Ectodermal cell (in vitro differentiated cells): Measurements from ENCODE around the gene ZNF593OS. TPM values are rescaled to one million over a fixed set of nuclear protein-coding genes. Genes with fewer than 3 reads are reported as not detected.
A peak's percentile ranks its signal among the peaks of the same experiment; 100 is the strongest.

ENCODE experiments used
- H3K27ac ChIP-seq: 2 replicates; pipeline ENCODE4 v1.7.0; 2013; ENCODE audit warnings: mild to moderate bottlenecking, low read depth, low read length; ENCODE audit not compliant: insufficient read depth, poor library complexity, severe bottlenecking
- H3K27me3 ChIP-seq: 2 replicates; pipeline ENCODE4 v1.7.0; 2013; ENCODE audit warnings: mild to moderate bottlenecking, low read length; ENCODE audit not compliant: insufficient read depth, control insufficient read depth, poor library complexity, severe bottlenecking
- H3K36me3 ChIP-seq: one replicate; pipeline ENCODE4 v1.7.0; 2013; ENCODE audit warnings: low read length; ENCODE audit not compliant: control insufficient read depth, insufficient read depth
- H3K4me1 ChIP-seq: one replicate; pipeline ENCODE4 v1.7.0; 2013; ENCODE audit warnings: low read length; ENCODE audit not compliant: control insufficient read depth, insufficient read depth
- H3K4me3 ChIP-seq: 2 replicates; pipeline ENCODE4 v1.7.0; 2013; ENCODE audit warnings: low read depth, low read length, control low read depth; ENCODE audit not compliant: insufficient read depth
- H3K9me3 ChIP-seq: 2 replicates; pipeline ENCODE4 v1.7.0; 2013; ENCODE audit warnings: mild to moderate bottlenecking, low read length, moderate library complexity; ENCODE audit not compliant: control insufficient read depth
- WGBS, 2 experiments: methylation state at CpG; one replicate each; pipeline ENCODE4 v1.1.7; 2013; ENCODE audit warnings: missing lambda C conversion rate in 2 of 2; 5-methylcytosine and 5-hydroxymethylcytosine counted together
- polyA plus RNA-seq, 4 experiments: library from polyadenylated mRNA; stranded (reverse); fragments of 50-300 nt; gene quantifications; one replicate each; pipeline ENCODE4 v1.2.3, GENCODE V29; 2013

The ZNF593OS gene
- polyA plus RNA-seq (2013, experiment 1 of 4), result 7.4 TPM
- 10.7 TPM for polyA plus RNA-seq (2013, experiment 2 of 4)
- polyA plus RNA-seq (2013, experiment 3 of 4), result 5.2 TPM
- 8.1 TPM for polyA plus RNA-seq (2013, experiment 4 of 4)

- H3K27ac ChIP-seq, result no peak within 1 kb of the TSS
- WGBS, 2 experiments, result 88 to 90% methylated on average over 34 of the region's 34 CpGs
- H3K27me3 ChIP-seq, result peaks cover 3% of the 10 kb centered on the region
- H3K4me1 ChIP-seq, result peaks cover 35% of the 10 kb centered on the region
- H3K9me3 ChIP-seq, result no peaks in the 10 kb centered on the region
- H3K4me3 ChIP-seq, result peak within 1 kb of the TSS; percentile 83
- H3K36me3 ChIP-seq, result no peaks in the 10 kb centered on the region
Measured at GRCh38 chr1:26171084-26172072, at the start of gene ZNF593OS. ZNF593OS (minus strand) TSS chr1:26171832; CDS start chr1:26171661, 171 bp downstream.

- no peaks in the 10 kb centered on the region for H3K4me1 ChIP-seq
- no peak overlapping the region for H3K27ac ChIP-seq
- 88 to 92% methylated on average over 2 of the region's 2 CpGs for WGBS, 2 experiments
- no peak overlapping the region for H3K4me3 ChIP-seq
- H3K27me3 ChIP-seq, result peaks cover 35% of the 10 kb centered on the region
- H3K36me3 ChIP-seq, result no peaks in the 10 kb centered on the region
- no peaks in the 10 kb centered on the region for H3K9me3 ChIP-seq
Measured at GRCh38 chr1:26221094-26221493, 49.5 kb upstream of the ZNF593OS start.

GRCh38 chr1:26220199-26220912 is 48.7 kb upstream of the ZNF593OS start:
- Histone ChIP-seq H3K4me3 (no peak overlapping the region), H3K36me3 (no peaks in the 10 kb centered on the region), H3K27me3 (peaks cover 27% of the 10 kb centered on the region), H3K4me1 (no peaks in the 10 kb centered on the region), H3K9me3 (no peaks in the 10 kb centered on the region), H3K27ac (no peak overlapping the region)
- 76 to 82% methylated on average over 27 of the region's 27 CpGs for WGBS, 2 experiments

GRCh38 chr1:26218906-26219494 is 47.4 kb upstream of the ZNF593OS start:
- Histone ChIP-seq H3K27ac (no peak overlapping the region), H3K4me1 (no peaks in the 10 kb centered on the region), H3K27me3 (peaks cover 14% of the 10 kb centered on the region), H3K4me3 (no peak overlapping the region), H3K36me3 (no peaks in the 10 kb centered on the region), H3K9me3 (no peaks in the 10 kb centered on the region)
- 89 to 92% methylated on average over 11 of the region's 11 CpGs for WGBS, 2 experiments

GRCh38 chr1:26215246-26215645 is 43.6 kb upstream of the ZNF593OS start:
- Histone ChIP-seq H3K9me3 (no peaks in the 10 kb centered on the region), H3K36me3 (no peaks in the 10 kb centered on the region), H3K27ac (no peak overlapping the region), H3K4me3 (no peak overlapping the region), H3K27me3 (no peaks in the 10 kb centered on the region), H3K4me1 (no peaks in the 10 kb centered on the region)
- WGBS, 2 experiments, result 51 to 65% methylated on average over 3 of the region's 3 CpGs

GRCh38 chr1:26213335-26213905 is 41.8 kb upstream of the ZNF593OS start:
- H3K27me3 ChIP-seq, result no peaks in the 10 kb centered on the region
- H3K27ac ChIP-seq, result no peak overlapping the region
- WGBS, 2 experiments, result 84 to 91% methylated on average over 6 of the region's 6 CpGs
- H3K4me3 ChIP-seq, result no peak overlapping the region
- H3K36me3 ChIP-seq, result no peaks in the 10 kb centered on the region
- no peaks in the 10 kb centered on the region for H3K9me3 ChIP-seq
- no peaks in the 10 kb centered on the region for H3K4me1 ChIP-seq

GRCh38 chr1:26212726-26213125 is 41.1 kb upstream of the ZNF593OS start:
- Histone ChIP-seq H3K27ac (no peak overlapping the region), H3K27me3 (no peaks in the 10 kb centered on the region), H3K36me3 (no peaks in the 10 kb centered on the region), H3K9me3 (no peaks in the 10 kb centered on the region), H3K4me3 (no peak overlapping the region), H3K4me1 (no peaks in the 10 kb centered on the region)
- WGBS, 2 experiments, result 87 to 94% methylated on average over 5 of the region's 5 CpGs

- WGBS, 2 experiments, result 86 to 89% methylated on average over 5 of the region's 5 CpGs
- H3K9me3 ChIP-seq, result no peaks in the 10 kb centered on the region
- no peaks in the 10 kb centered on the region for H3K27me3 ChIP-seq
- no peaks in the 10 kb centered on the region for H3K4me1 ChIP-seq
- no peak overlapping the region for H3K4me3 ChIP-seq
- H3K36me3 ChIP-seq, result no peaks in the 10 kb centered on the region
- H3K27ac ChIP-seq, result no peak overlapping the region
Measured at GRCh38 chr1:26210147-26210870, 38.7 kb upstream of the ZNF593OS start.

GRCh38 chr1:26203642-26204318 is 32.1 kb upstream of the ZNF593OS start:
- Histone ChIP-seq H3K4me1 (peaks cover 6% of the 10 kb centered on the region), H3K36me3 (no peaks in the 10 kb centered on the region), H3K27me3 (no peaks in the 10 kb centered on the region), H3K9me3 (no peaks in the 10 kb centered on the region), H3K27ac (no peak overlapping the region), H3K4me3 (no peak overlapping the region)
- WGBS, 2 experiments, result 79% methylated on average over 9 of the region's 9 CpGs
